Epidermal melanocyte (primary cell): ENCODE data around the gene TNFSF9.
"Not testable (repeated sequence)": the region's sequence is repeated elsewhere in the genome, so short reads cannot be mapped to it uniquely, and the experiment has no call there.

Source experiments
- DNase-seq: peaks from one replicate; pipeline ENCODE4 v3.0.0; 2011; ENCODE audit warnings: low spot score; ENCODE audit not compliant: insufficient read length

TNFSF9 gene

DNA sequence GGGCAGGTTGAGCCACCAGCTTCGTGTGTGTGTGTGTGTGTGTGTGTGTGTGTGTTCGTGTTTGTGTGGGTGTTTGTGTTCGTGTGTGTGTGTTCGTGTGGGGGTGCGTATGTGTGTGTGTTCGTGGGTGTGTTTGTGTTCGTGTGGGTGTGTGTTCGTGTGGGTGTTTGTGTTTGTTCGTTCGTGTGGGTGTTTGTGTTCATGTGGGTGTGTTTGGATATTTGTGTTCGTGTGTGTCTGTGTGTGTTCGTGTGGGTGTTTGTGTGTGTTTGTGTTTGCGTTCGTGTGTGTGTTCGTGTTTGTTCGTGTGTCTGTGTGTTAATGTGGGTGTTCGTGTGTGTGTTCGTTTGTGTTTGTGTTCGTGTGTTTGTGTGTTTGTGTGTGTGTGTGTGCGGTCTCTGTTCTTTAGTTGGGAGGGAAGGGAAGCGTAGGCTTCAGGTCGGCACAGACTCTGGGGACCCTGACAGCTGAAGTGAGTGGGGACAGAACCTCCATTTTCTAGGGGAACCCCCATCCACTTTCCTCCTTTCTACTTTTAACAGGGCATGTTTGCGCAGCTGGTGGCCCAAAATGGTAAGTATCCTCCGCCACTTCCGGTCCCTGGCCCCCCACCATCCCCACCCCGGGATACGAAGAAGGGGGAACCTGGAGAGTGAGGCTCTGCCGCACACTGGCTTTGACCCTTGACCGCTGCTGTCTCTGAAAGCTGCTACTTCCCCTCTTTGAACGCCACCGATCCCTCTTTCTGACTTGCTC lies 1.6 kb downstream of the TNFSF9 start:
- no peak for DNase-seq

DNA sequence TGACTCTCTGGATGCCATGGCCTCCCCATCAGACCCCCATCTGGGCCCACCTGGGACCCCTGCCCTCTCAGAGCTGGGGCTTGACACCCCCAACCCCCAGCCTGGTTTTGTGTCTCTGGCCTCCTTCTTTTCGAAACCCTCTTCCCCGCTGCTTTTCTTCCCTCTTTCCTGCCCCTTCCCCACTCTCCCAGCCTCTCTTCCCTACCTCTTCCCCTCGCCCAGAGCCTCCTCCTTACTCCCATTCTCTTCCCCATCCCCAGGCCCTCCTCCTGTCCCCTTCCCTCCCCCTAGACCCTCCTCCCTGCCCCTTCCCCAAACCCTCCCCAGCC lies 2.1 kb downstream of the TNFSF9 start:
- no peak for DNase-seq

GRCh38 chr19:6533746-6534418 lies 3.1 kb downstream of the TNFSF9 start:
- no peak for DNase-seq

DNA sequence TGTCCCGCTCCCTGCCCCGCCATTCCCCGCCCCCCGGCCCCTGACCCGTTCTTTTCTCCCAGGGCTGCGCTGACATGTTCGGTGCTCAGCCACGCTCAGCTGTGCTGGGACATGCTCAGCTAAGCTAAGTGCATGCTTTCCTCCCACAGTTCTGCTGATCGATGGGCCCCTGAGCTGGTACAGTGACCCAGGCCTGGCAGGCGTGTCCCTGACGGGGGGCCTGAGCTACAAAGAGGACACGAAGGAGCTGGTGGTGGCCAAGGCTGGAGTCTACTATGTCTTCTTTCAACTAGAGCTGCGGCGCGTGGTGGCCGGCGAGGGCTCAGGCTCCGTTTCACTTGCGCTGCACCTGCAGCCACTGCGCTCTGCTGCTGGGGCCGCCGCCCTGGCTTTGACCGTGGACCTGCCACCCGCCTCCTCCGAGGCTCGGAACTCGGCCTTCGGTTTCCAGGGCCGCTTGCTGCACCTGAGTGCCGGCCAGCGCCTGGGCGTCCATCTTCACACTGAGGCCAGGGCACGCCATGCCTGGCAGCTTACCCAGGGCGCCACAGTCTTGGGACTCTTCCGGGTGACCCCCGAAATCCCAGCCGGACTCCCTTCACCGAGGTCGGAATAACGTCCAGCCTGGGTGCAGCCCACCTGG lies 3.7 kb downstream of the TNFSF9 start:
- DNase-seq, result no peak

- no peak for DNase-seq
These were observed 4.8 kb downstream of the TNFSF9 start for GRCh38 chr19:6535558-6536137.

DNA sequence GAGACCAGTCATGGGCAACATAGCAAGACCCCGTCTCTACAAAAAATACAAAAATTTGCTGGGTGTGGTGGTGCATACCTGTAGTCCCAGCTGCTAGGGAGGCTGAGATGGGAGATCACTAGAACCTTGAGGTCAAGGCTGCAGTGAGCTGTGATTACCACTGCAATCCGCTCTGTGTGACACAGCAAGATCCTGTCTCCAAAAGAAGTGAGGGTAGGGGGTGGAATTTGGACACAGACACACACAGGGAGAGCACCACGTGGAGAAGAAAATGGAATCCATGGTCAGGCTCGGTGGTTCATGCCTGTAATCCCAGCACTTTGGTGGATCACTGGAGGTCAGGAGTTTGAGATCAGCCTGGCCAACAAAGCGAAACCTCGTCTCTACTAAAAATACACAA lies 8.7 kb downstream of the TNFSF9 start:
- DNase-seq, result no peak

GRCh38 chr19:6540918-6541689 lies 10.3 kb downstream of the TNFSF9 start:
- no peak for DNase-seq

GRCh38 chr19:6543866-6544347 lies 13.1 kb downstream of the TNFSF9 start:
- DNase-seq, result no peak

DNA sequence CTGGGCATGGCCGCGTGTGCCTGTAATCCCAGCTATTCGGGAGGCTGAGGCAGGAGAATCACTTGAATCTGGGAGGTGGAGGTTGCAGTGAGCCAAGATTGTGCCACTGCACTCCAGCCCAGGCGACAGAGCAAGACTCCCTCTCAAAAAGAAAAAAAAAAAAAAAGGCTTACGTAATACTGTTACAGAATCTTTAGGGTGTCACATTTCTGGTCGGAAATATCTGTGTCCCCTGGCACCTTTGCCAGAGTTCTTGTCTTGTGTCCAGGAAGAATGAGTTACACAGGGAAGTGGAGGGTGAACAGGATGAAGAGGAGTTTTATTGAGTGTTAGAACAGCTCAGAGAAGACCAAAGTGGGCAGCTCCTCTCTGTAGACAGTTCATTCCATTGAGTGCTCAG lies 19.9 kb downstream of the TNFSF9 start:
- not testable (repeated sequence) for DNase-seq

DNA sequence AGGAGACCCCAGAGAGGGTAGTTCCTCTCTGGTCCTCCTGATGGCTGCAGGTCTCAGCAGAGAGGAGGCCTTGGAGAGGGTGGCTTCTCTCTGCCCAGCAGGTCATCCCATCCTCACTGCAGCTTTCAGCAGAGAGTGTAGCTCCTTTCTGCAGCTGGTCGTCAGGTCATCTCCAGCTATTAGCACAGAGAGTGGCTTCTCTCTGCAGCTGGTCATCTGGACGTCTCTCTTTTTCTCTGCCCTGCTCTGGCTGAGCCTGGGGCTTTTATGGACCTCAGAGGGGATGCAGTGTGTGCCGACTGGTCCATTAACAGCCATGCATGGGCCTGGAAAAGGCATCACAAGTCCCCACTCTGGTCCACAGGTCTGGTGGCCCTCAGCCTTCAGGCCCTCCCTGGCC lies 20.3 kb downstream of the TNFSF9 start:
- no peak for DNase-seq

DNA sequence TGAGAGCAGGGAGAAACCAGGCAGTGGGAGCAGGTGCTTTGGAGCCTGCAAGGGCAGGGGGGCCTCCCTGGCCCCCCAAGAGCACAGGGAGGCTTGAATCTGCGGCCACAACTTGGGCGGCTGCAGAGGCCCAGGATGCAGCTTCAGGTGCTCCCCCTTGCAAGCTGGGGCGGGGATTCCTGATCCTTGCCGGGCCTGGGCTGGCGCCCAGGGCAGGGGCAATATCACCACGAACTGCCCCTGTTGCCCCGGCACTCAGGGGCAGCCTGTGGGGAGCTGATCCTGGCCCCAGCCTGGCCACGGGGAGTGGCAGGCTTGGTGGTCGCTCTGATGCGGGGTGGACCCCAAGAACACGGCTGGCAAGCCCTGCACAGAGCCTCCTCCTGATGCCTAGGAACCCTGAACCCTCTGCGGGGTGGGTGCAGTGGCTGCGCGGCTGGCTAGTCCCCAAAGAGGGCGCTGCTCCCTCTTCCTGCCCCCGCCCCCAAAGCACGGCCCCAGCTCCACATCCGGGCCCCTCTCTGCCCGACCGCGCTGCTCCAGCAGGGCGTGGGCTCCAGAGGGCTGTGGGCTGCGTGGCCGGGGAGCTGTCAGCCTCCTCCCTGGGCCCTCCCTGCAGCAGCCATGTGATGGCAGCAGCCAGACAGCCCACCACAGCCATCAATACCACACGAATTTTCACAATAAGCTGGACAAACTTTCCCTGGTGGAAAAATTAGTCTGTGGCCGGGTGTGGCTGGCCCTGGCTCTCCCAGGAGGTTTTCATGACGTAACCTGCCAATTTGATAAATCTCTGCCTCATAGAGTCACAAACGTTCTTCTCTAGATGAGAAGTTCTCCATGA lies 21.0 kb downstream of the TNFSF9 start:
- no peak for DNase-seq

DNA sequence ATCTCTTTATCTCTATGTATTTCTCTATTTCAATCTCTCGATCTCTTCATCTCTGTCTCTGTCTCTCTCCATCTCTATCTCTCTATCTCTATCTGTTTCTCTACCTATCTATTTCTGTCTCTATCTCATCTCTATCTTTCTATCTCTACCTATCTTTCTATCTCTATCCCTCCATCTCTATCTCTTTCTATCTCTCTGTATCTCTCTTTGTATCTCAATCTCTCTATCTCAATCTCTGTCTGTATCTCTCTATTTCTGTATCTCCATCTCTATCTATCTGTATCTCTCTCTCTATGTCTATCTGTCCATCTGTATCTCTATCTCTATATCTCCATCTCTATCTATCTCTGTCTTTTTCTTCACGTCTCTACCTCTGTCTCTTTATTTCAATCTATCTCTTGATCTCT lies 25.2 kb downstream of the TNFSF9 start:
- DNase-seq, result no peak

- DNase-seq, result no peak
These were observed 25.8 kb downstream of the TNFSF9 start for GRCh38 chr19:6556480-6557195.

- DNase-seq, result not testable (repeated sequence)
These were observed 31.6 kb downstream of the TNFSF9 start for GRCh38 chr19:6562437-6562836.

- no peak for DNase-seq
These were observed 33.6 kb downstream of the TNFSF9 start for GRCh38 chr19:6564393-6564792.

- DNase-seq, result not testable (repeated sequence)
These were observed 35.9 kb downstream of the TNFSF9 start for GRCh38 chr19:6566727-6567126.

DNA sequence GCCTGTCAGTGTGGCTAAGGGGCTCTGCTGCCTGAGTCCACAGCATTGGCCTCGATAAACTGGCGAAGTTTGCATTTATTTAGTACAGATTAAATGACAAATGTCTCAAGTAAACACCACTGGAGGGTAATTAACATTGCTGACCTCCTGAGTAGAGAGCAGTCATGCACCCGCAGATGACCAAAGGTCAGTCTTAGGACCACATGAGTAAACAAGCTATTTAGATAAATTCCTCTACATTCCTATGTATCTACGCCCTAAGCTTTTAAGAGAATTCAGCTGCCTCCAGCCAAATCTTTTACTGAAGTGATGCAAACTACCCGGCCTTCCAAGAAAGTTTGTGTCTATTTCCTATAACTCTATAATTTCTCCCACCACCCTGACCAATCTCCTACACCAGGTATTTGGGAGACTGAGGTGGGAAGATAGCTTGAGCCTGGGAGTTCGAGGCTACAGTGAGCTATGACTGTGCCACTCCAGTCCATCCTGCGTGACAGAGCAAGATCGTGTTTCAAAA lies 37.2 kb downstream of the TNFSF9 start:
- no peak for DNase-seq

- no peak for DNase-seq
These were observed 38.0 kb downstream of the TNFSF9 start for GRCh38 chr19:6568816-6569215.

- DNase-seq, result no peak
These were observed 39.9 kb downstream of the TNFSF9 start for GRCh38 chr19:6570764-6571163.

DNA sequence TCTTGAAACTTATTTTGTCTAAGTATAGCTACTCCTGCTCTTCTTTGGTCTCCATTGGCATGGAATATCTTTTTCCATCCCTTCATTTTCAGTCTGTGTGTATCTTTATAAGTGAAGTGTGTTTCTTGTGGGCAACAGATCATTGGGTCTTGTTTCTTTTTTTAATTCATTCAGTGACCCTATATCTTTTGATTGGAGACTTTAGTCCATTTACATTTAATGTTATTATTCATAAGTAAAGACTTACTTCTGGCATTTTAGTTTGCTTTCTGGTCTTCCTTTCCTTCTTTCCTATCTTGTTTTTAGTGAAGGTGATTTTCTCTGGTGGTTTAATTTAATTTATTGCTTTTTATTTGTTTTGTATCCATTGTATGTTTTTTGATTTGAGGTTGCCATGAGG lies 40.3 kb downstream of the TNFSF9 start:
- no peak for DNase-seq
